K562 (cell line): ENCODE data around the gene SAP130. TPM values are rescaled to one million over a fixed set of nuclear protein-coding genes. Genes with fewer than 3 reads are reported as not detected.
A peak's percentile ranks its signal among the peaks of the same experiment; 100 is the strongest.

Experiments used
- ATF3 ChIP-seq, 2 experiments: fragments of 450-650 bp in 1 of 2; sonication (generic) in 1 of 2; formaldehyde crosslinking in 1 of 2; IDR thresholded peaks in 1 of 2; conservative IDR thresholded peaks in 1 of 2; 2 replicates each; pipeline versions ENCODE4 v1.6.1 to v1.8.1; 2016 to 2023; ENCODE audit warnings: mild to moderate bottlenecking in 2 of 2, moderate library complexity in 2 of 2, inconsistent platforms in 1 of 2, missing genetic modification reagents in 1 of 2
- BHLHE40 ChIP-seq: IDR thresholded peaks from 2 replicates; pipeline ENCODE4 v1.6.1; 2011; ENCODE audit warnings: low read length, improper control_type of control experiment
- BRF2 ChIP-seq: IDR thresholded peaks from 3 replicates; pipeline ENCODE4 v1.6.1; 2011; ENCODE audit warnings: borderline replicate concordance, mild to moderate bottlenecking; ENCODE audit not compliant: insufficient read length, insufficient read depth
- CXXC5 ChIP-seq: fragments of 250-450 bp; sonication (Bioruptor Pico); IDR thresholded peaks from 2 replicates; pipeline ENCODE4 v1.8.0; 2022; ENCODE audit warnings: inconsistent platforms, mild to moderate bottlenecking, moderate library complexity
- EP300 ChIP-seq: IDR thresholded peaks from 2 replicates; pipeline ENCODE4 v1.6.1; 2012; ENCODE audit warnings: low read length, improper control_type of control experiment
- HES1 ChIP-seq: fragments of 450-650 bp; IDR thresholded peaks from 2 replicates; pipeline ENCODE4 v1.6.1; 2016; ENCODE audit warnings: low read depth, mild to moderate bottlenecking, moderate library complexity
- JUND ChIP-seq, 2 experiments: IDR thresholded peaks; 2 replicates in 1 of 2; 3 replicates in 1 of 2; pipeline ENCODE4 v1.6.1; 2011; ENCODE audit warnings: borderline replicate concordance in 2 of 2, low read depth in 2 of 2, low read length in 2 of 2, improper control_type of control experiment in 1 of 2, missing biosample characterization in 1 of 2, missing genetic modification characterization in 1 of 2, missing genetic modification reagents in 1 of 2
- MEIS2 ChIP-seq: fragments of 450-650 bp; IDR thresholded peaks from 2 replicates; pipeline ENCODE4 v1.6.1; 2014; ENCODE audit warnings: mild to moderate bottlenecking; ENCODE audit not compliant: partially characterized antibody
- NFATC3 ChIP-seq: fragments of 450-650 bp; IDR thresholded peaks from 2 replicates; pipeline ENCODE4 v1.6.1; 2017; ENCODE audit warnings: mild to moderate bottlenecking
- PATZ1 ChIP-seq: fragments of 250-450 bp; sonication (Bioruptor Pico); IDR thresholded peaks from 2 replicates; pipeline ENCODE4 v1.5.0; 2020; ENCODE audit warnings: mild to moderate bottlenecking, borderline replicate concordance
- SOX6 ChIP-seq: fragments of 450-650 bp; IDR thresholded peaks from 2 replicates; pipeline ENCODE4 v1.6.1; 2014; ENCODE audit warnings: mild to moderate bottlenecking
- ZKSCAN8 ChIP-seq: fragments of 200-800 bp; sonication (Bioruptor generic); IDR thresholded peaks from 2 replicates; pipeline ENCODE4 v1.6.1; 2016; ENCODE audit warnings: missing genetic modification characterization, missing compliant biosample characterization
- ZNF133 ChIP-seq: fragments of 250-450 bp; sonication (Bioruptor Pico); IDR thresholded peaks from 2 replicates; pipeline ENCODE4 v1.4.0; 2020; ENCODE audit warnings: mild to moderate bottlenecking
- ZNF75A ChIP-seq: fragments of 450-650 bp; formaldehyde crosslinking; IDR thresholded peaks from 2 replicates; pipeline ENCODE4 v1.4.0; 2020; ENCODE audit warnings: mild to moderate bottlenecking
- polyA plus RNA-seq, 8 experiments: library from polyadenylated mRNA; depleted of rRNA in 4 of 8; stranded (reverse) in 5 of 8; unstranded in 3 of 8; fragments of >200 nt; fragmentation: Nextera tagmentation in 2 of 8; fragmentation: Illumina TruSeq in 1 of 8; extraction: Ambion mirVana in 2 of 8; extraction: Trizol in 1 of 8; gene quantifications; 2 replicates each; pipeline versions ENCODE4 v1.2.1 to v1.2.3, GENCODE V29; 2011 to 2014; ENCODE audit warnings: inconsistent platforms in 1 of 8, missing spikeins in 1 of 8
- total RNA-seq, 7 experiments: library from RNA; depleted of rRNA in 6 of 7; stranded (reverse); fragments of >200 nt in 6 of 7; fragmentation: Illumina TruSeq in 2 of 7; extraction: Trizol in 2 of 7; gene quantifications; 2 replicates each; pipeline versions ENCODE4 v1.2.1 to v1.2.3, GENCODE V29; 2011 to 2021; ENCODE audit warnings: low replicate concordance in 1 of 7

Gene SAP130
- total and polyA plus RNA-seq, 9 of the 15 experiments (the other 6 are each of a cell fraction or from before 2014, with no cell fraction given) = 4.5 to 33.4 (median 7.4) TPM

GRCh38 chr2:127932199-127932876, 95.5 kb downstream of the SAP130 start (continued):
- TF ChIP-seq SOX6 = peak; percentile 44; the same call in 1 of the 2 replicates
- TF ChIP-seq ATF3 (IDR thresholded peaks at IDR 0.05) = peak; percentile 87
- TF ChIP-seq ATF3 (CRISPR knock-in tag; conservative IDR thresholded peaks at IDR 0.05) = no peak
- TF ChIP-seq HES1 = 0 out of 2 replicates have a peak, but pooled peaks have one; percentile 16
- no peak for TF ChIP-seq PATZ1 (CRISPR knock-in tag)
- TF ChIP-seq EP300 = peak; percentile 46; the same call in 1 of the 2 replicates
- peak; percentile 31; the same call in 1 of the 2 replicates for TF ChIP-seq CXXC5 (CRISPR knock-in tag)
- peak; percentile 76 for TF ChIP-seq BHLHE40
- TF ChIP-seq NFATC3 = no peak
- TF ChIP-seq MEIS2 = peak; percentile 46
- no peak for TF ChIP-seq BRF2
- TF ChIP-seq JUND (IDR thresholded peaks at IDR 0.05; ENCODE audit: borderline replicate concordance, low read depth, low read length) = 0 out of 2 replicates have a peak, but pooled peaks have one; percentile 21
- no peak for TF ChIP-seq JUND (tag; IDR thresholded peaks at IDR 0.05; ENCODE audit: borderline replicate concordance, low read depth, low read length)
- TF ChIP-seq ZNF133 (CRISPR knock-in tag) = no peak
- no peak for TF ChIP-seq ZKSCAN8 (CRISPR knock-in tag)
- TF ChIP-seq ZNF75A (CRISPR knock-in tag) = no peak
